ENCODE results near the gene PSME4.

The PSME4 gene

GRCh38 chr2:53970724-53971602, at the start of gene PSME4:
Gene PSME4 (minus strand): TSS chr2:53970993. CDS start chr2:53970784, 209 bp downstream.
- intact Hi-C loops (cut with micrococcal nuclease), result loop anchor here (2.0 kb wide), 2 partner anchors 146 to 752 kb away; partner anchors contain the start of gene EML6
- Mint-ChIP-seq H3K27ac (peak within 1 kb of the TSS; percentile 95), H3K4me1 (ENCODE audit: low read depth) (peaks cover 65% of the 10 kb centered on the region), H3K4me3 (peak within 1 kb of the TSS; percentile 96), H3K27me3 (no peaks in the 10 kb centered on the region), H3K36me3 (ENCODE audit: low read depth) (peaks cover 36% of the 10 kb centered on the region), H3K9me3 (no peaks in the 10 kb centered on the region)

- Mint-ChIP-seq H3K9me3 (peaks cover 6% of the 10 kb centered on the region), H3K4me1 (ENCODE audit: low read depth) (peaks cover 11% of the 10 kb centered on the region), H3K27ac (no peak overlapping the region), H3K27me3 (no peaks in the 10 kb centered on the region), H3K4me3 (no peak overlapping the region), H3K36me3 (ENCODE audit: low read depth) (peaks cover 5% of the 10 kb centered on the region)
- intact Hi-C loops (cut with micrococcal nuclease), result no loop called here
Measured at GRCh38 chr2:54015798-54016699, 45.3 kb upstream of the PSME4 start.

GRCh38 chr2:54013996-54014395, 43.2 kb upstream of the PSME4 start:
- Mint-ChIP-seq H3K4me1 (ENCODE audit: low read depth) (peaks cover 11% of the 10 kb centered on the region), H3K27ac (no peak overlapping the region), H3K9me3 (no peaks in the 10 kb centered on the region), H3K36me3 (ENCODE audit: low read depth) (no peaks in the 10 kb centered on the region), H3K4me3 (no peak overlapping the region), H3K27me3 (no peaks in the 10 kb centered on the region)
- intact Hi-C loops (cut with micrococcal nuclease), result no loop called here

DNA sequence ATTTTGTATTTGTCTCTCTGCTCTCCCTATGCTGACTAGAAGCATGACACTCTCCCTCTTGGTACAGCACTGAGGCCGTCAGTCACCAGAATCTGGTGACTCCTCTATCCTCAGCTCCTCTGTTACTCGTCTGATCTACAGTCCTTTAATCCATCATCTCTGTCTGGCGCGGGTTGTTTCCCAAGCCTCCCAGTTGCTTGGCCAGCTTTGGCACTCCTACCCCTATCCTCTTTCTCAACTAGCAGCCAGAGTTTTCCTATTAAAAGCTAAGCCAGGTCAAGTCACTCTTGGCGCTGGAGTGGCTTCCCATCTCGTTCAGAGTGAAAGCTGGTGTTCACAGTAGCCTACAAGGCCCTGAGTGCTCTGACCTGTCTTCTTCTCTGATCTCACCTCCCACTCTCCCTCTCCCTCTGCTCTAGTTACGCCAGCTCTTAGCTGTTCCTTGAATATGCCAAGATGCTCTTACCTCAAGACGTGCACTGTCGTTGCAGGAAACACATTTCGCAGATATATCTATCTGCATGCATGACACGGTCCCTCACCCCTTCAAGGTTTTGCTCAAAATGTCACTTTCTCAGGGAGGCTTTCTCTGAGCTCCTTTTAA, 41.8 kb upstream of the PSME4 start:
- H3K4me1 Mint-ChIP-seq (ENCODE audit: low read depth), result peaks cover 11% of the 10 kb centered on the region
- intact Hi-C loops (cut with micrococcal nuclease), result no loop called here

DNA sequence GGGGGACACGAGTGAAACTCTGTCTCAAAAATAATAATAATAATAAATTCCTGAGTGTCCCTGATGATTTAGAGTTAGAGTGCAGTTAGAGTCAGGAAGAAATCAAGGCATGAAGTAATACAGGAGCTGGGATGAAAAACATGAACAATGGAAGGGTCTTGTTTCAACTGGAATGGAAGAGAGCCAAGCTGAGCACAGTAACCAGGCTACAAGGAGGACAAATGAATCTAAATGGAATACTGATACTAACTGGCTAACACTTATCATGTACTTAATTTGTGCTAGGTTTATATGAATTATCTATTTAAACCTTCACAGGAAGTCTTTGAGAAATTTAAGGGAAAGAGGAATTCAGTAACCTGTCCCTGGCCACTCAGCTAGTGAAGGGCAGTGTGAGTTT, 38.8 kb upstream of the PSME4 start:
- Mint-ChIP-seq H3K9me3 (no peaks in the 10 kb centered on the region), H3K36me3 (ENCODE audit: low read depth) (no peaks in the 10 kb centered on the region), H3K27me3 (no peaks in the 10 kb centered on the region), H3K27ac (no peak overlapping the region), H3K4me3 (no peak overlapping the region), H3K4me1 (ENCODE audit: low read depth) (peaks cover 11% of the 10 kb centered on the region)
- intact Hi-C loops (cut with micrococcal nuclease), result no loop called here

More for the DNA sequence above, 41.8 kb upstream of the PSME4 start:
- Mint-ChIP-seq H3K27me3 (no peaks in the 10 kb centered on the region), H3K36me3 (ENCODE audit: low read depth) (no peaks in the 10 kb centered on the region), H3K4me3 (no peak overlapping the region), H3K9me3 (no peaks in the 10 kb centered on the region), H3K27ac (no peak overlapping the region)

GRCh38 chr2:54008439-54008838, 37.6 kb upstream of the PSME4 start:
- no peak overlapping the region for H3K27ac Mint-ChIP-seq

GRCh38 chr2:54000524-54000923, 29.7 kb upstream of the PSME4 start:
- H3K4me3 Mint-ChIP-seq, result no peak overlapping the region
- H3K9me3 Mint-ChIP-seq, result no peaks in the 10 kb centered on the region

More at GRCh38 chr2:54008439-54008838, 37.6 kb upstream of the PSME4 start:
- Mint-ChIP-seq H3K27me3 (no peaks in the 10 kb centered on the region), H3K4me1 (ENCODE audit: low read depth) (peaks cover 2% of the 10 kb centered on the region), H3K9me3 (no peaks in the 10 kb centered on the region), H3K4me3 (no peak overlapping the region), H3K36me3 (ENCODE audit: low read depth) (peaks cover 9% of the 10 kb centered on the region)
- intact Hi-C loops (cut with micrococcal nuclease), result no loop called here

DNA sequence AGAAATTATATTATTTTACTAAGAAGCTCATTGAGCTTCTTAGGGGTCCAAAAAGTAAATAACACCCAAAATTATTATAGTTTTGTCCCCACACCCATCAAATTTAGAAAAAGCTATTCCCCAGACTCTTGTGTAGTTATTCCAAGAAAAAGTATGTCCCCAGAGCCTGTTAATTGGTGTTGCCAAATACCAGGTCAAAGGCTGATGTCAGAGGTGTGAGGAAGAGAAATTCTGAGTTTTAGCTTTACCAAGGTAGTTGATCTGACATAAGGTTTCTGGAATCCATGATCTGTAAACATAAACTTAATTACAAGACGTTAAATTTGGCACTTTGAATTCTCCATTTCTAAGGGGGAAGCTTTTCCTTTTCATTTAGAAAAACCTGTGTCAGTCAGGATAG, 29.3 kb upstream of the PSME4 start:
- Mint-ChIP-seq H3K4me1 (ENCODE audit: low read depth) (no peaks in the 10 kb centered on the region), H3K27ac (no peak overlapping the region), H3K4me3 (no peak overlapping the region), H3K27me3 (no peaks in the 10 kb centered on the region), H3K36me3 (ENCODE audit: low read depth) (peaks cover 9% of the 10 kb centered on the region), H3K9me3 (no peaks in the 10 kb centered on the region)
- intact Hi-C loops (cut with micrococcal nuclease), result no loop called here

More at GRCh38 chr2:54000524-54000923, 29.7 kb upstream of the PSME4 start:
- Mint-ChIP-seq H3K27ac (no peak overlapping the region), H3K4me1 (ENCODE audit: low read depth) (no peaks in the 10 kb centered on the region), H3K36me3 (ENCODE audit: low read depth) (peaks cover 9% of the 10 kb centered on the region), H3K27me3 (no peaks in the 10 kb centered on the region)
- intact Hi-C loops (cut with micrococcal nuclease), result no loop called here

DNA sequence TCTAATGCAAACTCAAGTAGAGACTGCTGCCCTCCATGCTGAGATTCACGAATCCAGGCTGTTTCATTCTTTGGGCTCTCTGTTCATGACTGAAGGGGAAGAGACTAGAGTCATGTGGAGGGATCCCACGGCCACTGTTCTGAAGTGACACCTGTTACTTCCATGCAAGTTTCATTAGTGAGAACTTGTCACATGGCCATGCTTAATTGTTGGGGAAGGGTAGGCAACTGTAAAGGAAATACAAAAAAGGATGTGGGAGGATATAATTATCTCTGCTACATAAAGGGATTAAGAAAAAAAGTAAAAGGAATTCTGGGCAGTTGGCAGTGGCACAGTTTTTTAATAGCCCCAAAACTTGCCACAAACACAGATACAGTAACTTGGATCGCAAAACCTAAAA, 28.0 kb upstream of the PSME4 start:
- intact Hi-C loops (cut with micrococcal nuclease), result no loop called here
- H3K4me1 Mint-ChIP-seq (ENCODE audit: low read depth), result peaks cover 1% of the 10 kb centered on the region
- peaks cover 2% of the 10 kb centered on the region for H3K36me3 Mint-ChIP-seq (ENCODE audit: low read depth)
- H3K9me3 Mint-ChIP-seq, result peaks cover 1% of the 10 kb centered on the region
- no peak overlapping the region for H3K4me3 Mint-ChIP-seq
- H3K27ac Mint-ChIP-seq, result no peak overlapping the region
- no peaks in the 10 kb centered on the region for H3K27me3 Mint-ChIP-seq

GRCh38 chr2:53994818-53995808, 24.3 kb upstream of the PSME4 start:
- intact Hi-C loops (cut with micrococcal nuclease), result no loop called here
- peaks cover 11% of the 10 kb centered on the region for H3K4me1 Mint-ChIP-seq (ENCODE audit: low read depth)
- peaks cover 6% of the 10 kb centered on the region for H3K36me3 Mint-ChIP-seq (ENCODE audit: low read depth)
- H3K27me3 Mint-ChIP-seq, result no peaks in the 10 kb centered on the region
- no peak overlapping the region for H3K4me3 Mint-ChIP-seq
- peaks cover 15% of the 10 kb centered on the region for H3K9me3 Mint-ChIP-seq
- no peak overlapping the region for H3K27ac Mint-ChIP-seq

- Mint-ChIP-seq H3K9me3 (peaks cover 15% of the 10 kb centered on the region), H3K4me3 (no peak overlapping the region), H3K27ac (no peak overlapping the region), H3K27me3 (no peaks in the 10 kb centered on the region), H3K36me3 (ENCODE audit: low read depth) (peaks cover 6% of the 10 kb centered on the region), H3K4me1 (ENCODE audit: low read depth) (peaks cover 11% of the 10 kb centered on the region)
- intact Hi-C loops (cut with micrococcal nuclease), result no loop called here
Measured at GRCh38 chr2:53991948-53992347, 21.2 kb upstream of the PSME4 start.

GRCh38 chr2:53989210-53989862, 18.5 kb upstream of the PSME4 start:
- peaks cover 15% of the 10 kb centered on the region for H3K9me3 Mint-ChIP-seq
- H3K36me3 Mint-ChIP-seq (ENCODE audit: low read depth), result peaks cover 6% of the 10 kb centered on the region
- H3K27me3 Mint-ChIP-seq, result no peaks in the 10 kb centered on the region
- no peak overlapping the region for H3K4me3 Mint-ChIP-seq
- intact Hi-C loops (cut with micrococcal nuclease), result no loop called here
- peaks cover 11% of the 10 kb centered on the region for H3K4me1 Mint-ChIP-seq (ENCODE audit: low read depth)
- no peak overlapping the region for H3K27ac Mint-ChIP-seq

Data from dendritic cell treated with granulocyte-macrophage colony-stimulating factor and Interleukin-4, amounts not matched to agents 40 ng/mL and 50 ng/mL, for 4 days (primary cell).